CD4-positive, alpha-beta T cell treated with Interleukin-1 beta for 1 hour (primary cell): ENCODE data around the gene IZUMO1.
"Not testable (repeated sequence)": the region's sequence is repeated elsewhere in the genome, so short reads cannot be mapped to it uniquely, and the experiment has no call there.

Source experiments
- DNase-seq, 2 donors: peaks; one replicate each; pipeline ENCODE4 v3.0.0-alpha.2; 2020 to 2022

The IZUMO1 gene

DNA sequence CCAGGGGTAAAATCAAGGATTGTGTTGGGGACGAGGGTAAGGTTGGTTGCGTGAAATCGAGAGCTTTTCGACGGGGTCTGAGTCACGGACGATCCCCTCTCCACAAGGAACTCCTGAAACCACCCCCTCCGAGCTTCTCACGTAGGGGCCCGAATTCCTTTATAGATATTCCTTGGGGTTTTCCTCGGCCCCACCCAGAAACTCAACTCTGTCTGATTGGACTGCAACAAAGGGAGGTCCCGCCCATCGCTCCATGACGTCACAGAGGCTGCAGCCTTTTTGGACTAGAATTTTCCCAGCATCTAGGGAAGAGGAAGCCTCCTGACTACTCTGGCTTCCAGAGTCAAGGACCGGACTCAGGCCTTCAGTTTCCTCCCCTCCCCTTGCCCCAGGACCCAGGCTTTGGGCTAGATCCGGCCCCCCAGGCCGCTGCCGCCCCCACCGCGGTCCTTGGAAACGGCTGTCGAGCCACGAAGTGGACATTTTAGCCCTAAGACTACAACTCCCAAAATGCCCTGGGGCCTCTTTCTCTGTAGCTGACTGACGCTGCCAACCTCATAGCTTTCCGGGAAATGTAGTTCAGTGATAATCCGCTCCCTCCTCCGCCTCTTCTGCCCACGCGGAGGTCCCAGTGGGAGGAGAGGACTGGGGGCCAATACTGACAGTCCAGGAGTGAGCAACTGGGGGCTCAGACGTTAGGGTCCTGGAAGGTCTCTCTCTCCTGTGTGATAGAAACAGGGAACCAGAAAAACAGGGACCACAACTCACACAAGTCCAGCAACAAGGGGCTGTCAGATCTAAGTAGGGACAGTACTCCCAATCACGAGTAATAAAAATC is at the start of gene IZUMO1:
IZUMO1 (minus strand) TSS at position 172 of the 838 bp plus-strand sequence. CDS start 1,050 bp downstream, outside the sequence.
- DNase-seq, result peak; percentile 61

DNA sequence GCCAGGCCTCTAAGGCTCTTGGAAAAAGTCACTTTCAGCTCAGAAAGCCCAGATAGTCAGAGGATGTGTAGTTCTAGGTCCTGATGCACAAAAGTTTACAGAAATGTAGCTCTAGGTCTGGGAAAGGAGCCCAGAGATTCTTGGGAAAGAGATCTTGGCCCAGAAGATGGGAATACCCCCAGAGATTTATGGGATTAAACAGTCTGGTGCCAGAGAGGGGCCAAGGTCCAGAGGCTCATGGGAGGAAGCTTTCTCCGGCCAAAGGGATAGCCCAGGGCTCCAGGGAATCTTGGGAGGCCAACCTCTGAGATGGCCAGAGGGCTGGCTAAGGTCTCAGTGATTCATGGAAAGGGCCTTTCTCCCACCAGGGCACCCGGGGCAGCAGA is 49.0 kb upstream of the IZUMO1 start:
- DNase-seq, result no peak

DNA sequence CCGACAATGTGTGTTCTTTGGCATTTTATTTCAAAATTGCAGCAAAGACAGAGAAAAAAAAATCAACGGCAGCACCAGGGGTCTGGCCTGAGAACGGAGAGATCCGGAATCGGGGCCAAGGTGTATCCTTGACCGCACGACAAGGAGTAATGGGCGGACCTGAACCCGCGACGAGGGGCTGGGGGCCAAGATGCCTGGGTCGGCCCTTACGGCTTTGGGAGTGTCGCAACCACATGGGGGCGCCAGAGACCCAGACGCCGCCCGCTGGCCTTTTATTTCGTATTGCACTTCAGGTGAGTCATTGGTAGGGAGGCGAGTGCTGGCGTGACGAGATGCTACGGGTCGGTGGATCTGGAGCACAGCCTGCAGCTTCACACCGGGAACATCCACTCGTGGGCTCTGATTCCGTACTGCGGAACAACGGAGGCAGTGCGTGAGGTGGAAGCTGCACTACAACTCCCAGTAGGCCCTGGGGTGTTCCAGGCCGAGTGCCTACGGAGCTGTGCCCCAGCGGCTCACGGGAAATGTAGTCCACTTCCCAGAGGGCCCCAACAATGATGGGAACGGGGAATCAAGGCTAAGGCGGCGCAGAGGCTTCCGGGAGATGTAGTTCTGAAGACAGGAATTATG is 48.5 kb upstream of the IZUMO1 start:
- DNase-seq, result peak; percentile 89 to 91

DNA sequence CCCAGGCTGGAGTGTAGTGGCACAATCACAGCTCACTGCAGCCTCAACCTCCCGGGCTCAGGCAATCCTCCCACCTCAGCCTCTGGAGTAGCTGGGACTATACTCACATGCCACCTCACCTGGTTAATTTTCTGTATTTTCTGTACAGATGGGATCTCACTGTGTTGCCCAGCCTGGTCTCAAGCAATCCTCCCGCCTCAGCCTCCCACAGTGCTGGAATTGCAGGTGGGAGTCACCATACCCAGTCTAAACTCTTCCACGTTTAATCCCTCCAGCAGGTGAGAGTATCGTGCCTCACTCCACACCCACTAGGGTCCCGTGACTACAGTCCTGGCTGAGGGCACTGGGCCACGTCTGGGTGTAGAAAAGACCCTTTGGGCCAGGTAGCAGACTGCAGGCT is 47.6 kb upstream of the IZUMO1 start:
- DNase-seq, result no peak

DNA sequence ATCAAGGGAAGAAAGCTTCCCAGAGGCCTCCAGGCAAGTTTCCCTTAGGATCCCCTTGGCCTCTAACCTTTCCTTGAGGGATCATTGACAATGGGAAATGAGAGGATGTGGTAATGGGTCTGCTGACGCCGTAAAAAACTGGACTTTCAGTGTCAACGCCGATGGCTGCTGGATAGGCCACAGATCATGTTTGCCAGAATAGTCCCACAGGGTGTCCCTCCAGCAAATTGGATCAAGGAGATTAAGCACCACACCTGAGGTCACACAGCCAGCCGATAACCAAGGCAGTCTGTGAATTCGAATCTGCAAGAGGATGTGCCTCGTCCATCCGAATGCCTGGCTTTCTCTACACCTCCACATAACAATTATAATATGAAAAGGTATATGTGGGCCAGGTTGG is 46.6 kb upstream of the IZUMO1 start:
- DNase-seq, result no peak

DNA sequence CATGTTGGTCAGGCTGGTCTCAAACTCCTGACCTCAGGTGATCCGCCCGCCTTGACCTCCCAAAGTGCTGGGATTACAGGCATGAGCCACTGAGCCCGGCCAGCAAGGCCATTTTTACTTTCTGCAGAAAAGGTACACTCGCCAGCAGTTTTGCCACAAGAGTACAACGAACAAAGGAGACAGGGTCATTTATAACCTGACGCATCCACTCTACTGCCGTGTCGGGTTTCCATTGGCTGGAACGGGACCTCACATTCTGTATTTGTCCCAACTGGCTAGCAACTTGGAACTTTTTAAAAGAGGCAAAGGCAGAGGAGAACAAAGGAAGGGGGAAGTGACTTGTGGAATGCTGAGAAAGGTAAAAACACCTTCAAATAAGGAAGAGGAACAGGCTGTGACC is 40.6 kb upstream of the IZUMO1 start:
- not testable (repeated sequence) for DNase-seq

DNA sequence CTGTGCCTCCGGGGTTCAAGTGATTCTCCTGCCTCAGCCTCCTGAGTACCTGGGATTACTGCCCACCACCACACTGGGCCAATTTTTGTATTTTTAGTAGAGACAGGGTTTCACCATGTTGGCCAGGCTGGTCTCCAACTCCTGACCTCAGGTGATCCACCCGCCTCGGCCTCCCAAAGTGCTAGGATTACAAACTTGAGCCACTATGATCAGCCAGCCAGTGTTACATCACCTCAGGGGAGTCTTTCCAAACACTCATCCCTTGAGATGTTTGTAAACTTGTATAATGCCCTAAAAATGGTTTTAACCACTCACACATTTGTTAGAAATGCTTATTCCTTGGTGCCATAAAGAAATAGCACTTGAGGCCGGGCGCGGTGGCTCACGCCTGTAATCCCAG is 39.7 kb upstream of the IZUMO1 start:
- not testable (repeated sequence) for DNase-seq

DNA sequence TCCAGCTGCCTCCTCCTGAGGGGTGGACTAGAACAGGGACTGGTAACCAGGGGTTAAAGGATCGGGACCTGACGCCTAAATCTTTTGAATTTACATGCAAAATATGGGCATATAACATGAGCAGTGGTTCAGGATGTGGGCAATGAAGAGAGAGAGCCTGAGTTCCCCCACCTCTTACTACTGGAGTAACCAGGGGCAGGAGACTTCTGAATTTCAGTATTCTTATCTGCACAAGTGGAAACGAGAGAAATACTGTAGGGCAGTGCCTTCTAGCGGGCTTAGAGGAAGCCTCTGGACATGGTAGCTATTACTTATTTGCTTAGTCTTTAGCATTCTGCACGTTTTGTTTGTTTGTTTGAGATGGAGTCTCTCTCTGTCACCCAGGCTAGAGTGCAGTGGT is 37.8 kb upstream of the IZUMO1 start:
- no peak for DNase-seq

DNA sequence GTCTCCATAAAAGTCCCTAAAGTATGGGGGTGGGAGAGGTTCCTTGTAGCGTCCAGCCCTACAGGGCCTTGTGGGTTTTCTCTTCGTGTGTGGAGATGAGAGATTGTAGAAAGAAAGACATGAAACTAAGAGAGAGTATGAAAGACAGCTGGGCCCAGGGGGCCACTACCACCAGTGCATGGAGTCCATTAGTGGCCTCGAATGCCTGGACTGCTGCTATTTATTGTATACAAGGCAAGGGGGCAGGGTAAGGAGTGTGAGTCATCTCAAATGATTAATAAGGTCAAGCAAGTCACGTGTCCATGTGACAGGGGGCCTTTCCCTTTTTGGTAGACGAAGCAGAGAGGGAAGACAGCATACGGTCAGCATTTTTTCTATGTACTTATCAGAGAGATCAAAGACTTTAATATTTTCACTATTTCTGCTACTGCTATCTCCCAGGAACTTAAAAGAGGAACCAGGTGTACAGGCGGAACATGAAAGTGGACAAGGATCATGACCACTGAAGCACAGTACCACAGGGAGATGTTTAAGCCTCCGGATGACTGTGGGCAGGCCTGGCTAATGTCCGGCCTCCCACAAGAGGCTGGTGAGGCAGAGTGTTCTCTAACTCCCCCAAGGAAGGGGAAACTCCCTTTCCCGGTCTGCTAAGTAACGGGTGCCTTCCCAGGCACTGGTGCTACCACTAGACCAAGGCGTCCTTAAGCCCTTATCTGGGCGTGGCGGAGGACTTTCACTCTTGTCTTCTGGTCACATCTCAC is 34.1 kb upstream of the IZUMO1 start:
- DNase-seq, result peak; percentile 10 to 45

DNA sequence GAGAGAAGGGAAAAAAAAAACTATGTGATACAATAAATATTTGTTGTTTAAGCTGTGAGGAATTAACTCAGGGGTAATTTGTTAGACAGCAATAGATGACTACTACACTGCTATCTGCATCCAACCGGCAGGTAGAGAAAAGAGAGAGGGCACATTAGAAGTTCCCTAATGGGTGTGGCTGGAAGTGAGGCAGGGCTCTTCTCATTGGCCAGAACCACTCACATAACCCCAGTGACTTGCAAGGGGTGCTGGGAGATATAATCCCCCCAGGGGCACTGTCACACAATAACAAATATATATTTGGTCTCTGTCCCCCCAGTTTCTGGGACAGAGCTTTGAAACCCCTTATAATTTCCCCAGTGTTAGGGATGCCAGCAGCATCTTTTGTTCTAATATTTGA is 32.9 kb upstream of the IZUMO1 start:
- DNase-seq, result no peak

DNA sequence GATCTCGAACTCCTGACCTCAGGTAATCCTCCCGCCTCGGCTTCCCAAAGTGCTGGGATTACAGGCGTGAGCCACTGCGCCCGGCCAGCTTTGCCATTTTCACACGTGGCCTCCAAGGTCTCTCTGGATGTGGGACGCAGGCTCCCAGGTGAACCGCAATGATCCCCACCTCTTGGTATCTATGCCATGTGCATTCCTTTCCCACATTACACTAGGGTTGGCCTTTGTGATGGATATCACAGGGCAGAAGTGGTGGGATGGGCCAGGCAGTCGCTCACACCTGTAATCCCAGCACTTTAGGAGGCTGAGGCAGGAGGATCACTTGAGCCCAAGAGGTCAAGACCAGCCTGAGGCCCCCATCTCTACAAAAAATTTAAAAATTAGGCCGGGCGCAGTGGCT is 31.0 kb upstream of the IZUMO1 start:
- no peak for DNase-seq

DNA sequence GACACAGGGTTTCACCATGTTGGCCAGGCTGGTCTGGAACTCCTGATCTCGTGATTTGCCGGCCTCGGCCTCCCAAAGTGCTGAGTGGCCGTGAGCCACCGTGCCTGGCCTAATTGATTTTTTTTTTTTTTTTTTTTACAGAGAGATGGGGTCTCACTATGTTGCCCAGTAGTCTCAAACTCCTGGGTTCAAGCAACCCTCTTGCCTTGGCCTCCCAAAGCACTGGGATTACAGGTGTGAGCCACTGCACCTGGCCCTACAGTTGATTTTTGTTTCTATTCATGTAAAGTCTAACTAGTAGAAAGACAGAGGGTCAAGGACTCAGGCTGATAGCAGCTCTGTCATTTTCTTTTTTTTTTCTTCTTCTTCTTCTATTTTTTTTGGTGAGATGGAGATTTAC is 30.4 kb upstream of the IZUMO1 start:
- no peak for DNase-seq

DNA sequence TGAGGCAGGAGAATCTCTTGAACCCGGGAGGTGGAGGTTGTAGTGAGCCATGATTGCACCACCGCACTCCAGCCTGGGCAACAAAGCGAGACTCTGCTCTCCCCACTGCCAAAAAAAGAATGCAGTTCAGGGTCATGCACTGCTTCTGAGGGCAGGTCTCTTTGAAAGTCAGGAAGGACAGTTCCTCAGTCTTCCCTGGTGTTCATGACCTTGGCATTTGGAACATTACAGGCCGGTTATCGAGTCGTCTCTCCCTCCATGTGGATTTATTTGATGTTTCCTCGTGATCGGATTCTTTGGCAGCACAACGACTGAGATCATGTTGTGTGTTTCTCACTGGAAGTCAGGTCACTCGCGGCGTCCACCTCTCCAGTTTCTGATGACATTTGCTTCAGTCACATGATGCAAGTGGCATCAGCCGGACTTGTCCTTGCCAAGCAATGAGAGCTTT is 25.8 kb upstream of the IZUMO1 start:
- DNase-seq, result no peak

DNA sequence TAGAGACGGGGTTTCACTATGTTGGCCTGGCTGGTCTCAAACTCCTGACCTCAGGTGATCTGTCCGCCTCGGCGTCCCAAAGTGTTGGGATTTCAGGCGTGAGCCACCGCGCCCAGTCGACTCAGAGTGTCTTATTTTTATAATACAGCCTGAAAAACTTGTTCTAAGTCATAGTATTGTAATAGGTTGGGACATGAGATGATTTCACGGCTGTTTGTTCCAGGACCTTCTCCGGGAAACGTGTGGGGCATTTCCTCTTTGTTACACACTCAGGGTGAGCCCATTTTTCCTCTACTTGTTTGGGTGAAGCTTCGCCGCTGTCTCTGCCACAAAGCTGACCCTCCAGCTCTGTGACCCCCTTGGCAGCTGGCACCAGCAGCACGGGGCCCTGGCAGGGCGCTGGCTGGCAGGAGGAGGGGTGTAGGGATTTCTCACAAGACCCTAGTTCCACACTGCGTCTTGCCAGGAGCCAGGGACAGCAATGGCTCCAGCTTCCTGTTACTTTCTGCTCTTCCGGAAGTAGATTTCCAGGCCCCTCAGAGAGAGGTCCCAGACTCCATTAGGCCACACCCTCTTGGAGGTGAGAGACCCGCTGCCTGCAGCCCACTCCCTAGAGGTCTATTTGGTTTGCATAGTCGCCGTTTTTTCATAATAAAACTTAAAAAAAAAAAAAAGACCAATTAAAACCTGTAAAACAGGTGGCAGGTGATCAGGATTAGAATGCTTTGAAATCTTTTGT is 24.2 kb upstream of the IZUMO1 start:
- no peak for DNase-seq

DNA sequence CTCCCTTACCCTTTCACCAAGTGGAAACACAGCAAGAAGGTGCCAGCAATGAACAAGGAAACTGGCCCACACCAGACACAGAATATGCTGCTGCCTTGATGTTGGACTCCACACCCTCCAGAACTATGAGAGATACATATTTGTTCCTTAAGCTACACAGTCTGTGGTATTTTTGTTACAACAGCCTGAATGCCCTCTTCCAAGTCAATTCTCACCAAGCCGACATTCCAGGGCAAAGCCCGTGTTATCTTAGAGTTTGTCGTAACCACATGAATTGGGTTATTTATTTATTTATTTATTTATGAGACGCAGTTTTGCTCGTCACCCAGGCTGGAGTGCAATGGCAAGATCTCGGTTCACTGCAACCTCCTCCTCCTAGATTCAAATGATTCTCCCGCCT is 23.6 kb upstream of the IZUMO1 start:
- no peak for DNase-seq

DNA sequence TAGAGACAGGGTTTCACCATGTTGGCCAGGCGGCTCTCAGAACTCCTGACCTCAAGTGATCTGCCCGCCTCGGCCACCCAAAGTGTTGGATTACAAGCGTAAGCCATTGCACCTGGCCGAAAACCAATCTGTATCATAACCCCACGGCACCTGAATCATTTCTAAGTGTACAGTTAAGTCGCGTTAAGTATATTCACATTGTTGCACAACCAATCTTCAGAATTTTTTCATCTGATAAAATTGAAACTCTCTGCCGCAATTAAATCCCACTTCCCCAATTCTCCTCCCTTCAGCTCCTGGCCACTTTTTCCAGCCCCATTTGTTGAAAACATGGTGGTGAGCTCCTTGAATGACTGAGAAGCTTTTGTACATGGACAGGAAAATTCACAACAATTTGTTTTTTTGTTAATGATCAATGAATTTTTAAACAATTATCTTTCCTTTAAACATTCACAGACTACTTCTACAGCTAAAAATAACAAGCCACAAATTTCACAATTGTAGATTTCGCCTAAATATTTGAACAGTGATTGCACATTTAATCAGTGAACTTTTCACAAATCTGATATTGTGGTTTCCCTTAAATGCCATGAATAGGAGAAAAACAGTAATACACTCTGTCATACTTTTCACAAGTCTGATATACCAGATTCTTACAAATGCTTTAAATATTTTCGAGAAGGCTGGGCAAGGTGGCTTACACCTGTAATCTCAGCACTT is 22.4 kb upstream of the IZUMO1 start:
- no peak for DNase-seq

DNA sequence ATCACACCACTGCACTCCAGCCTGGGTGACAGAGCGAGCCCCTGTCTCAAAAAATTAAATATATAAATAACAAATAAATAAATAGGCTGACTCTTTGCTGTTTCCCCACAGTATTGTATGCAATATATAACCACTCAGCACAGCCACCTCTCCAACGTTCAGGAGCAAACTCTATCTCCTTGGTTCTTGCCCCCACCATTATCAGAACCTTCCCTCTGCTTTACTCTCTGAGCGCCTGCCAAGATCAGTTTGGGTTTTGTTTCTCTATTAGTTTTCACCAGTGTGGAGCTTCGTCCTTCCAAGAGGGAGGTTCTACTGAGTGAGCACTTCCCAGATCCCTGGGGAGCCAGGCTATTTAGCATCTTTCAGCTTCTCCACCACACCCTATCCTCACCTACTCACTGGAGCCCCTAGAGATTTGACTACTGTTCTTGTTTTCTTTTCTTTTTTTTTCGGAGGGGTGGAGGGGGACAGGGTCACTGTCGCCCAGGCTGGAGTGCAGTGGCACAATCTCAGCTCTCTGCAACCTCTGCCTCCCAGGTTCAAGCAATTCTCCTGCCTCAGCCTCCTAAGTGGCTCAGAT is 21.6 kb upstream of the IZUMO1 start:
- DNase-seq, result not testable (repeated sequence)

DNA sequence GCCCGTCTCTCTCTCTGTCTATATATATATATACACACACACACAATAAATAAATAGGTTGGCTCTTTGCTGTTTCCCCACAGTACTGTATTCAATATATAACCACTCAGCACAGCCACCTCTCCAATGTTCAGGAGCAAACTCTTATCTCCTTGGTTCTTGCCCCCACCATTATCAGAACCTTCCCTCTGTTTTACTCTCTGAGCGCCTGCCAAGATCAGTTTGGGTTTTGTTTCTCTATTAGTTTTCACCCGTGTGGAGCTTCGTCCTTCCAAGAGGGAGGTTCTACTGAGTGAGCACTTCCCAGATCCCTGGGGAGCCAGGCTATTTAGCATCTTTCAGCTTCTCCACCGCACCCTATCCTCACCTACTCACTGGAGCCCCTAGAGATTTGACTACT is 19.1 kb upstream of the IZUMO1 start:
- not testable (repeated sequence) for DNase-seq

DNA sequence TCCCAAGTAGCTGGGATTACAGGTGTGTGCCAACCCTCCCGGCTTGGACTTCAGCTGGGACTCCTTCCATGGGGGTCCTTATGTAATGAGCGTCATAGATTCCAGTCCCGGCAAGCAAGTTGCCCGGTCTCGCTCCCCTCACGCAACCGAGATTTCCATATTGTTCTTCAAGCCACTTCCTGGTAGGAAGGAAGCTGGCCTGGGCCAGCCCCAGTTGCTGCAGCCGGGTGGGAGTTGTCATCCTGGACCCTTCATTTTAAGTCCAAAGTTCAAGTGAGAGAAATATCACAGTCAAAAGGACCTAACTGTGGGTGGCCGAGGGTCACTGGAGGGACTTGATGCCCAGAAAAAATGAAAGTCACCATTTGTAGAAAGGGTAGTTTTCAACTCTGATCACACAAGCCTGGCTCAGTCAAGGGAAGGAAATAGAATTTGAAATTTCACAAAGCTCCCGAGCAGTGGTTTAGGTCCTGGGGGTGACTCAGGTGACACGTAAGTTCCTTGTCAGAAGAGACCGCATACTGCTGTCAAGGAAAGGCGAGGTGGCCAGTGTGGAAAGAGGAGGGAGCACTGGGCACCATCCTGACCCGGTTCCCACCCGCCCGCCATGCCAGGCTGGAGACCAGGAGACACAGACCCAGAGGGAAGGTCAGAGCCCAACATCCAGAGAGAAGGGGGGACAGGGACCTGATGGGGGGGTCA is 13.9 kb upstream of the IZUMO1 start:
- no peak for DNase-seq

DNA sequence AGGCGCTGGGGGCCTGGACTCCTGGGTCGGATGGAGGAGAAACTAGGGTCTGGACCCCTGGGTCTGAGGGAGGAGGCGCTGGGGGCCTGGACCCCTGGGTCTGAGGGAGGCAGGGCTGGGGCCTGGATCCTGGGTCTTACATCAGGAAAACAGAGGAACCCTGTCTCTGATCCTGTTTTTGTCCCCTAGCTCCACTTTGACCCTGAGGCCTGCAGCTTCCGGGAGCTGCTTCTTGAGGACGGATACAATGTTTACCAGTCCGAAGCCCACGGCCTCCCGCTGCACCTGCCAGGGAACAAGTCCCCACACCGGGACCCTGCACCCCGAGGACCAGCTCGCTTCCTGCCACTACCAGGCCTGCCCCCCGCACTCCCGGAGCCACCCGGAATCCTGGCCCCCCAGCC is 11.0 kb upstream of the IZUMO1 start:
- DNase-seq, result no peak

DNA sequence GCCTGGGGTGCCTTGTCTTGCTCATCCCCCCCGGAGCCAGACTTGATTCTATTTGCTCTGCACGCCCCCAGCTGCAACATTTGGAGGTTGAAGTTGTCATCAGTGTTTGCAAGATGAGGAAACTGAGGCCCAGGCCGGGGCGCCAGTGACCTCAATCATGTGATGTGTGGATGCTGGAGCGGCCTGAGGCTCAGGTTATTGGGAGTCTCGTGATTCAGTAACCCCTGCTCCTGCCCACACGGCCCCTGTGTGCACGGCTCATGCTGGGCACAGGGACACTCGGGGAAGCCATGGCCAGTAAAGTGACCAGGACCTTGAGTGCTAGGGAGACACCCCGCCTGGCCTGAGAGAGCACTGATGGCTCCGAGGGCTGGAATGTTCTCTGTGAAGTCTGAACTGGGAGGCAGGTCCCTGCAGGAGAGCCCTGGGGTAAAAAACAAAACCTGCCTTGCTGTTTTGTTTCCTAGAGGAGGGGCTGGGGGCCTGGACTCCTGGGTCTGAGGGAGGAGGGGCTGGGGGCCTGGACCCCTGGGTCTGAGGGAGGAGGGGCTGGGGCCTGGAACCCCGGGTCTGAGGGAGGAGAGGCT is 10.5 kb upstream of the IZUMO1 start:
- DNase-seq, result no peak
